Right renal pelvis (tissue), 4 donors: ENCODE data around the gene ZFHX3. TPM values are rescaled to one million over a fixed set of nuclear protein-coding genes. Genes with fewer than 3 reads are reported as not detected.

Experiments
- DNase-seq, 4 donors: peaks; one replicate each; pipeline ENCODE4 v3.0.0-alpha.2; 2013; ENCODE audit warnings: low read depth in 4 of 4, low spot score in 3 of 4, missing footprints in 1 of 4
- polyA plus RNA-seq, 4 donors: library from polyadenylated mRNA; unstranded; fragments of 120-200 nt; gene quantifications; one replicate each; pipeline ENCODE4 v1.2.1, GENCODE V29; 2013; ENCODE audit not compliant: insufficient read length in 4 of 4

Gene ZFHX3
- polyA plus RNA-seq, 4 donors, result 18.0 to 22.2 (median 19.4) TPM

DNA sequence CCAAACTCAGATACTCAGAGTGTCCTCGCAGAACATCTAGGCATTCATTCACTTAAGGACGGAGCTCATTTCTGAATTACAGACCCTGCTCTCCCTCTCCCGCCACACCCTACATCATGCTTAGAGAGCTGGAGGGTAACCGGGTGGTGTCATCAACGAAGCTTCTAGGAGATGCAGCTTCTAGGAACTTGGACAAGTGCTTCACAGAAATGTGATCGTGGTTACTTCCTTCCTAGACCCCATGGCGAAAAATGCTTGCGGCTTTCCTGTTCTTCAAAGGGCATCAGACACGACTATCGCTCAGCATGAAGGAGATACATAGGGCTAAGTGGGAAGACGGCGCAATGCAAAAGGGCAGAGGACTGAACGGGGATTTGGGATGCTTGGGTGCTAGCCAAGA is 126.8 kb downstream of the ZFHX3 start:
- DNase-seq, result no peak

DNA sequence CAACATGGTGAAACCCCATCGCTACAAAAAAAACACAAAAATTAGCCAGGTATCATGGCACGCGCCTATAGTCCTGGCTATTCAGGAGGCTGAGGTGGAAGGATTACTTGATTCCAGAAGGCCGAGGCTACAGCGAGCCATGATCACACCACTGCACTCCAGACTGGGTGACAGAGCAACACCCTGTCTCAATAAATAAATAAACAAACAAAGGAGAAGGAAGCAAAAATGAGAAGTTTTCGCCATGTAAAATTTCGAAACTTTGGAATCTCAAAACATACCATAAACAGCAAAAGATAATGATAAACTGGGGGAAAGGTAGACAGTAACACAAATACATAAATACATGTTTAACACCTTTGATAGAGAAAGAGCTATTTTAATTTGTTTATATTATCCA is 130.9 kb downstream of the ZFHX3 start:
- no peak for DNase-seq

DNA sequence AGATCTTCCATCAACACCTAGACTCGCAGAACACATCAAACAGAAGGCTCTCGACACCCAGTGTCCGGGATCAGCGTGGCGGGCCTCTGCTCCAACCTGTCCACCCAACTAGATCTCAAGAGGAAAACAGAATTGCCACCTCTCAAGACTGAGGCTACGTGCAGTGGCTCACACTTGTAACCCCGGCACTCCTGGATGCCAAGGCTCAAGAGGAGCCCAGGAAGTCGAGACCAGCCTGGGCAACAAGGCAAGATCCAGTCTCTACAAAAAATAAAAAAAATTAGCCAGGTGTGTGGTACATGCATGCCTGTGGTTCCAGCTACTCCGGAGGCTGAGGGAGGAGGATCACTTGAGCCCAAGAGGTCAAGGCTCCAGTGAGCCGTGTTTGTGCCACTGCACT is 132.6 kb downstream of the ZFHX3 start:
- no peak for DNase-seq

GRCh38 chr16:72913551-72913950 is 134.4 kb downstream of the ZFHX3 start:
- DNase-seq, result no peak

DNA sequence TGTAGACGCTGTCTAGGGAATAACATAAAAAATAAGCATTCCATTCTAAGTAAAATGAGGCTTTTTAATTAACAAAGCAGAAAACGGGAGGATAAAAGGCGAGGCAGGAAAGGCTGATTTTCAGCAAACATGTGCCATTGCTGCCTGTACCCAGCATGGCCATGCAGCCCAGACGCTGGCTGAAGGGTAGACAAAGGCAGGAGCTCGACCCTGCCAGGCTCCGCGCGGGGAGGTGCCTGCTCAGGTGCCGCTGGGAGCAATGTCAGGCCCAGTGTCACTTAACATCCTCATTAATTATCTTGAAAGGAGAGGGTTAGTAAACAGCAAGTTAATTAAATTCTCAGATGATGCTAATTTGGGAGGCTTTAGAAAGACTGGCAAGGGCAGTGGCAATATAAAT is 136.0 kb downstream of the ZFHX3 start:
- no peak for DNase-seq

- DNase-seq, result no peak
Observed at GRCh38 chr16:72910875-72911274, 137.1 kb downstream of the ZFHX3 start.

GRCh38 chr16:72910381-72910780 is 137.5 kb downstream of the ZFHX3 start:
- DNase-seq, result no peak

DNA sequence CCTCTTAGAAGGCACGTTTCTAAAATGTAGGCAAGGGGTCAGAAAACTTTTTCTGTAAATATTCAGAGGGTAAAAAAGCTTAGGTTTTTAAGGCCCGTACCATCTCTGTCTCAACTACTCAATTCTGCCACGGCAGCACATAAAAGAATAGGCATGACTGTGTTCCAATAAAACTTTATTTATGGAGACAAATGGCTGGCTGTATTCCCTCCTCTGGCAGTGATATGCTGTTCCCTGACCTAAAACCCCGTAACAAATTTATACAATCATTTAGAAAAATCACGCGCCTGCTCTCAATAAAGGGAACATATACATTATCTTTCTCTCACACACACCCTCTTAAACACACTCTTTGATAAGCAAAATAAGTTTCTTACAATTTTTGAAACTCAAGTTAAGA is 138.7 kb downstream of the ZFHX3 start:
- no peak for DNase-seq

GRCh38 chr16:72908362-72909167 is 139.4 kb downstream of the ZFHX3 start:
- DNase-seq, result no peak

DNA sequence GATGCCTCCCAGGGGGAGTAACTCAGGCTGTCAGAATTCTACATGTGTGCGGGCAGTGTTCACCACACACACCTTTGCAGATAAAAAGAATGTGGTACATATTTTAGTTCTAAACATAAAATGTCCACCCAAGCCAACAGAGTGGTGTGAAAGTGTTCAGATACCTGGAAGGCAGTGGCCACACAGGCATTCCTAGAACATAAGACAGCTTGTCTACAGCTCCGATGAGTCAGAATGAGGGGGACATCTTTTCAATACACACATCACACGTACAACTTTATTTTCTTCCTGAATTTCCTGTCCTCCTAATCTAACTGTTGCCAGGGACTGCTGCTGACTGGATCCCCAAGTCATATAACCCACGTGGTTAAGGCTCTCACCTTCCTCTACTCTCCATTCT is 142.3 kb downstream of the ZFHX3 start:
- DNase-seq, result no peak

GRCh38 chr16:72903176-72903575 is 144.8 kb downstream of the ZFHX3 start:
- no peak for DNase-seq

DNA sequence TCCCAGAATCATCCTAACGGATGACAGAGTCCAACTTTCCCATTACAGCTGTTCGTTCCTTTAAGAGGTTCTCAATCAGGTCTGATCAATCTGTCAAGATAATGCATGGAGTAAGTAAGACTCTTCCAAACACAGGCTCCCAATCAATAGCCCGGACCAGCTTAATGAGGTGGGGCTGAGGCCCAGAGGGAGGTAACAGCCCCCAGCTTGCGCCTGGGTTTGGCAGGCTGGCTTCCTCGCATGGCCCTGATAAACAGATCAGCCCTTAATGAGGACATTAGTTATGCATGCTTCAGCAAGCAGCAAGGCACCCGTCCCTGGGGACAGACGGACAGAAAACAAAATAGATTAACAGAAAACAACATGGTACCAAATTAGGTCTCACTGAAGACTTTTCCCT is 145.7 kb downstream of the ZFHX3 start:
- DNase-seq, result no peak

DNA sequence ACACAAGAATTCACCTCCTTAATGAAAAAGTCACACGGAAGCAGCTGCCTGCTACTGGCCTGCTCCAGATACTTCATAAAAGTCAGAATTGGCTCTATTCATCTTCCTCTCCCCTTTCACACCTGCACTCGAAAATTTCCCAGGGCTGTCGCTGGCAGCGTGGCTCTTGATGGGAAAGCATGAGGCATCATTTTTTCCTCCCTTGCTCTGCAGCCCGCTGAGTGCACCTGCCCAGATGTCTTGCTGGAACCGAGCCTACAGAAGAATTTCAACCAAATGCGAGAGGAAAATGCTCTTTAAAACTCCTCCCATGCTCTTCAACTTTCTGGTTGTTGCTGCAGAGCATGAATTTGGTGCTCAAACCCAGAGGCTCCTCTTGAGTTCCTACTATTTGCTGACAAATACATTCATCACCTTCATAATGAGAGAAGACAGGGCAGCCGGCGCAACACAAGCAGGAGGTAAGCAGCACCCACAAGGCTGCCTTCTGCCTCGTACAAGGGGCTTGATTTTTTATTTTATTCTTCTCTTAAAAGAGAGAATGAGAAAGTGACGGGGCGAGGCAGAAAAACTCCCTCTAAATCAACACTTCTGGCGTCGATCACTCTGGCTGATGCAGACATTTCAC is 146.8 kb downstream of the ZFHX3 start:
- no peak for DNase-seq

DNA sequence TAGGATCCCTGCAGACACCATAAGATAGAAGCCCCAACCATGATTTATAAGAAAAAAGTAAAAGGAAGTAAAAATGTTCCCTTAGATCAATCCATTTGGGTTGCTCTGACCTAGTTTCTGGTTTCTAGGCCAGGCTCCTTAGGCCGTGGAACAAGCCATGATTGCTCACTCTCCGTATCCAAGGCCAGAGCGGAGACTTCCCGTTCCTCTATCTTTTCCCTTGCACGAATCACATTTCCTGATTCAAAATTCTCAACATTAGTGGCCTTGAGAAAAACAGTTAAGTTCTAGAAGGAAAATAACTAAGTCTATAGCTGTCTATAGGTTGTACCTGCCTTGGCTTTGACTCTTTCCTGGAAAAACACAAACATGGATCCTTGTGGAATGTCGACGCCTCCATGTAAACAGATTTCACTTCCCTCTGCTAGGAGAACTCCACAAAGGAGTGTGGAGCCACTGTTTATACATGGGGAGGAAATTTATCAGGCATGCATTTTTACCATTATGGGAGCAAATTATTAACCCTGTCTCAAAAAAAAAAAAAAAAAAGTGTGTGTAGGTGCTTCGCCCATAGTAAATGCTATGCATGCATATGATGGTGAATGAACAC is 149.6 kb downstream of the ZFHX3 start:
- no peak for DNase-seq

DNA sequence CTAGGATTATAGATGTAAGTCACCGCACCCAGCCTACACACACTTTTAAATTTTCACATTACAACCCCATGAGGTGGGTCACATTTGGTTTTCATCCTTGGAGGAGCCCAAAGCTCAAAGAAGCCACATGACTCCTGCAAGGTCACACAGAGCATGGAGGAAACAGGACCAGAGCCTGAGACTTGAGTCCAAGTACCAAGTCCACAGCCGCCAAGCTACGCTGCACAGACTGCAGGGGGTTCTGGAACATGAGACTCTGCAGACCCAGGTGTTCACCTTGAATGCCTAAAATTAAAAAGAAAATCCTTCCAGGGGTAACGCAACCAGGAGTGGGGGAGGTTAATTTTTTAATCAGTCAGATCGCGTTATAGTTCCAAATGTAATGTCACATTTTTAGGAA is 150.2 kb downstream of the ZFHX3 start:
- no peak for DNase-seq

DNA sequence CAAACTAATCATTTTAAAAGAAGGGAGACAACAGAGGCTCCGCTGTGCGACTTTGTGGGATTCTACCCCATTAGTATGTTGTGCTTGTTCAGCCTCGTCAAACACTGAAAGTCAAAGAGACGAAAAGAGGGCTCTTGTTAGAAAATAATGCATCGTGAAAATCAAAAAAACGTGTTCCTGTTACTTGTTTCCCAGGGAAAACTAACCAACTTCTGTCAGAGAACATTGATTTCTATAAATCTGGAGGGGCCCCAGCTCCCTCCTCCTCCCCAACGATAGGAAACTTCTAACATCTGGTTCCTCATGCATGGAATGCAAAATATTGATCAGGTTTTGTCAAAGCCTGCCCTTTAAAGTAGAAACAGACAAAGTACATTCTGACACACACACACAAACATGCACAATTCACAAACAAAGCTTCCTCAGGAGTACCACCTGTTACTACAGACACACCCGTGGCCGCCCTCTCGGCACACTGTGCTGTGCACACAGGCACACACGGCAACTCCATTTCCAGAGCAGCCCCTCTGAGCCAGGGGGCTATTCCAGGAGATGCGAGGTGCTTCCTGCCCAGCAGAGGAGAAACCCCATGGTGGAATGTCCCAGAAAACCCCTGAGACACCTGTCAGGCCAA is 151.3 kb downstream of the ZFHX3 start:
- no peak for DNase-seq

GRCh38 chr16:72895951-72896350 is 152.0 kb downstream of the ZFHX3 start:
- DNase-seq, result no peak

DNA sequence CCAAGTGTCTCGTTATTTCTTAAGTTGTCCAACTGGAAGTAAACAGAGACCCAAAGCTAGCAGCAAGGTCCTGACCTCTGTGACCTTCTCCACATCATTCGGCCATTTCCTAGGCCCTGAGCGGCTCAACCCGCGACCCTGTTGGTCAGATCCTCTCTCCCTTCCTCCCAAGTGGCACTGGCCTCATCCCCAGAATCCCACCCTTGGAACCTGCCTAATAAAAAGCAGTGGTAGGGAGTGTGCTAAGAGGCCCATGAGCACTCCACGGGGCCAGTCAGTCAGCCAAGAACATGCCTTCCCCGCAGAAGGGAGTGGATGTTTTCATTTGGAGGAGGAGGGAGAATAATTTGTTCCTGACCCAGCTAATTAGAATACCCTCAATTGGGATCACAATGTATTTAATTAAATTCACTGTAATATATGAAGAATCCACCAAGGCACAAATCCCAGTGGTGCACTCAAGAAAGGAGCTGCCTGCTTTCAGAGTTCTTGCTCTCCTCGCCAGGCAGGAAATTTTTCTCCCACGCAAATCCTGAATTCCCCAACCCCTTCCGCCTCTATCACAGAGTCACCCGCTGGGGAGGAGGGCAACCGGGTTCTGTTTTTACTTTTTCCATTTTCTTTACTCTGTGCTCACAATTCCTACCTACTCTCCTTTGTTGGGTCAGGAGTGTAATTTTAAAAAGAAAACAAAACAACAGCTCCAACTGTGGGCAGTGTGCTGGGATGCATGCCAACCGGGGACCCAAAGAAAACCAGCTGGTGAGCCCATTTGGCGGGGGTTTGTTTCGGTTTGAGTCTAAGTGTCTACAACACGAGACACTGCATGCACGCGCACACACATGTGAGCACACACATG is 153.4 kb downstream of the ZFHX3 start:
- peak in 1 of 4 donors; percentile 33 for DNase-seq

- no peak for DNase-seq
Observed at GRCh38 chr16:72891291-72892227, 156.4 kb downstream of the ZFHX3 start.
